GF-D8 (cell line): ENCODE data around the gene SERPINA12.

ENCODE experiments used
- DNase-seq: peaks from one replicate; lab custom pipeline; 2025; lab: John Stamatoyannopoulos, UW

The SERPINA12 gene

GRCh38 chr14:94466706-94467370, 42.4 kb downstream of the SERPINA12 start:
- DNase-seq = no peak

GRCh38 chr14:94465042-94465441, 44.2 kb downstream of the SERPINA12 start:
- DNase-seq = no peak

- DNase-seq = no peak
Observed at GRCh38 chr14:94464290-94464689, 45.0 kb downstream of the SERPINA12 start.

GRCh38 chr14:94462763-94463572, 46.3 kb downstream of the SERPINA12 start:
- DNase-seq = no peak

DNA sequence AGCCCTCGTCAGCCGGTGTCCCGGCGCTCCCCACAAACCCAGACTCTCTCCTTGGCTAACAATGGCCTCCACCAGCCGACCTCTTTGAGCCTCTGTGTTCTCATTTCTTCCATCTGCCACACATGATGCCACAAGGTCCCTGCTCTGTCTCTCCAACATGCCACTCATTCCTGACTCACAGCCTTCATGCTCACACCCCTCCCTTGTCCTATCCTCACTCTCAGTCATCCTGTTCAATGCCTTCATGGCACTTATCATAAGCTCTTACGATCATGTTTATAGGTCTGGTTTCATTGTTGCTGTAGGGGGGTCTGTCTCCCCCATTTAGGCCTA, 47.1 kb downstream of the SERPINA12 start:
- DNase-seq = no peak

- DNase-seq = no peak
Observed at GRCh38 chr14:94461526-94462218, 47.6 kb downstream of the SERPINA12 start.

- DNase-seq = no peak
Observed at GRCh38 chr14:94460631-94461416, 48.4 kb downstream of the SERPINA12 start.

GRCh38 chr14:94458558-94459205, 50.6 kb downstream of the SERPINA12 start:
- DNase-seq = no peak

- DNase-seq = no peak
Observed at GRCh38 chr14:94458096-94458495, 51.2 kb downstream of the SERPINA12 start.

DNA sequence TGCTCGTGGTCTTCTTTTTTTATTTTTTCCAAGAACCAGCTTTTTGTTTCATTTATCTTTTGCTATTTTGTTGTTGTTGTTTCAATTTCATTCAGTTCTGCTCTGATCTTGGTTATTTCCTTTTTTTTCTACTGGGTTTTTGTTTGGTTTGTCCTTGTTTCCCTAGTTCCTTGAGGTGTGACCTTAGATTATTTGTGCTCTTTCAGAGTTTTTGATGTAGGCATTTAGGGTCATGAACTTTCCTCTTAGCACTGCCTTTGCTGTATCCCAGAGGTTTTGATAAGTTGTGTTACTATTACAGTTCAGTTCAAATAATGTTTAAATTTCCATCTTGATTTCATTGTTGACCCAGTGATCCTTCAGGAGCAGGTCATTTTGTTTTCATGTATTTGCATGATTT, 53.3 kb downstream of the SERPINA12 start:
- no peak for DNase-seq

- no peak for DNase-seq
Observed at GRCh38 chr14:94451826-94452225, 57.4 kb downstream of the SERPINA12 start.

GRCh38 chr14:94451091-94451771, 58.0 kb downstream of the SERPINA12 start:
- DNase-seq = no peak

DNA sequence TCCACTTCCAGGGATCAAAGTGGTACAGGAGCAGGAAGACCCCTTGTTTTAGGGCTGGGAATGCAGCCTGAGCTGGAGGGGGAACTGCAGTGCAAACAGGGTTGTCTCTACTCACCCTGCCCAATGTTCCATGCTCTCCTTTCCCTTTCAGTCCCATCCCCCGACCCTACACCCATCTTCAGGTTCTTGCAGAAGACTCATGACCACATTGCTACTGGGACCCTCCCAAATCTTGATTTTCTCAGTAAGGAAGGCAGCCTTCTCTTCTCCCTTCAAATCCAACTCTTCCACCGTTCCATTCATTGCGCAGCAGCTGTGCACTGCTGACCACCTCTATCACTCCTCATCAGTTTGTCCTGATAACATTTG, 58.6 kb downstream of the SERPINA12 start:
- DNase-seq = no peak

GRCh38 chr14:94449930-94450329, 59.3 kb downstream of the SERPINA12 start:
- DNase-seq = no peak

GRCh38 chr14:94448071-94448808, 61.0 kb downstream of the SERPINA12 start:
- DNase-seq = no peak

DNA sequence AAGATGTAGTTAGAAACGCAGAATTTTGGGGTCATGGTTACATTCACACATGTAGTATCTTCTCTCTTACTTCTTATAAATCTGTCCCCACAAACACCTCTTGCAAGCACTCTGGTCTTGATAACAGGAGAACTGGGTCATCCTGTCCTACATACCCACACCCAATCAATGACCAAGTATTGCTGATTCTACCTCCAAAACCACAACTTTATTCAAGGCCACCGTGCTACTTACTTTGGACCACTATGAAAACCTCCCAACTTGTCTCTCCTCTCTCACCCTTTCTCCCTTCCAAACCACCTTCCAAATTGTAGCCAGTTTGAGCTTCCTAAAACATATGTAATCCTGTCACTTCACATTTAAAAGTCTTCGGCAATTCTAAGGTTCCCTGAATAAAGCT, 62.1 kb downstream of the SERPINA12 start:
- no peak for DNase-seq

DNA sequence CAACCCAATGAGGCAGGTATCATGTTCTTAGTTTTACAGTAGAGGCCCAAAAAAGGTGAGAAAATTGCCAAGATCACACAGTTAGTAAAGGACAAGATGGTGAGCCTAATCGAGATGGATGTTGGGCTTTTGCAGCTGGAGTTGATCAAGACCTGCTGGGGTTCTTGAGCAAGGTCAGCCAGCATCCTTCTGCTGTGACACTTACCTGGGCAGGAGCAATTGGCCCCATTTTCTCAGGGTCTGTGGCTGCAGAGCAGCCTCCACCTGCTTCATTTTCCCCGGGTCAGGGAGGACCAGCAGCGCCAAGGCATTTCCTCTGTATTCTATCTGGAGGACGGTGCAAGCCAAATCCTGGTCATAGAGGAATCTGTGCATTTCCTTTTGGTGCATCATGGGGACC, 63.1 kb downstream of the SERPINA12 start:
- DNase-seq = no peak

- DNase-seq = no peak
Observed at GRCh38 chr14:94445003-94445402, 64.3 kb downstream of the SERPINA12 start.

DNA sequence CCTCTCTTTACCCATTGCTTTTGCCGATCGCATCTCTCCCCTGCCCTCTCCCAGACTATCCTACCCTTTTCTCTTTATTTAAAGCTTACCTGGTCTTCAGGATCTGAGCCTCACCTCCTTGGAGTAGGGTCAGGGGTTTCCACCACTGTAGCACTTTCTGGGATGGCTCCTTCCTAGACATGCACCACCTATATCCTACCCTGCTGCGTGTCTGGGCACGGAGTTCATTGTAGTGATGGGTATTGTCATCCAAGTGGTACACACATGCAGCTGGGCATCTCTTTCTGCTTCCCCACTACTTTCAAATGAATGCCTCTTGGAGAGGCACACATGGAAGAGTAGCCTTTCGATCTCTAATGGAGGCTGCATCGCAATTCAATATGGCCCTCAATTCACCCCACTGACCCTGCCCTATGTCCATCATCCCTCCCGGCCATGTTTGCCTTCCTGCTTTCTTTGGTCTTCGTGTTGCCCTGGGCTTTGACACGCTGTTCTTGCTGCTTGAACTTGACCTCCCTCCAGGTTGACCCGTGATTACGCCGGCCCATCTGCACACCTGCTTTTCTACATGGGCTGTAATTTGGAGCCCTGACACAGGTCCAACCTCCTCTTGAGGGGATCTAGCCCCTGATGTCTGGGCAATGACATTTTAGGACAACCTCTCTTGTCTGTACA, 67.6 kb downstream of the SERPINA12 start:
- DNase-seq = no peak

GRCh38 chr14:94441130-94441529, 68.1 kb downstream of the SERPINA12 start:
- no peak for DNase-seq
